Astrocyte (in vitro differentiated cells and primary cell): ENCODE results near the gene PDGFRB.

Experiments
- CTCF ChIP-seq: IDR thresholded peaks from 2 replicates; pipeline ENCODE4 v1.5.1; 2011; ENCODE audit warnings: low read depth, mild to moderate bottlenecking, inconsistent platforms, low read length, moderate library complexity; ENCODE audit not compliant: insufficient read depth
- EZH2 ChIP-seq: IDR thresholded peaks from 2 replicates; pipeline ENCODE4 v1.6.1; 2012; ENCODE audit warnings: mild to moderate bottlenecking, low read length, inconsistent platforms; ENCODE audit not compliant: insufficient read depth

GRCh38 chr5:150159031-150159430, 3.4 kb upstream of the PDGFRB start:
- TF ChIP-seq CTCF (no peak), EZH2 (no peak)
